Osteoblast (primary cell): ENCODE measurements around the gene DCAF17. TPM values are rescaled to one million over a fixed set of nuclear protein-coding genes. Genes with fewer than 3 reads are reported as not detected.
A peak's percentile ranks its signal among the peaks of the same experiment; 100 is the strongest.
"Not testable (repeated sequence)": the region's sequence is repeated elsewhere in the genome, so short reads cannot be mapped to it uniquely, and the experiment has no call there.

Experiments
- DNase-seq: peaks from one replicate; pipeline ENCODE4 v3.0.0; 2011; ENCODE audit warnings: low spot score, mixed read lengths; ENCODE audit not compliant: insufficient read length; ENCODE audit errors: missing footprints
- H2AFZ ChIP-seq: 2 replicates; pipeline ENCODE4 v1.6.0; 2011; ENCODE audit warnings: mild to moderate bottlenecking, low read length
- H3K27ac ChIP-seq: 2 replicates; pipeline ENCODE4 v1.5.1; 2011; ENCODE audit warnings: mild to moderate bottlenecking, low read depth, low read length, moderate library complexity
- H3K27me3 ChIP-seq: 2 replicates; pipeline ENCODE4 v1.6.0; 2012; ENCODE audit warnings: mild to moderate bottlenecking, control low read depth, inconsistent platforms, low read length, moderate library complexity; ENCODE audit not compliant: insufficient read depth
- H3K36me3 ChIP-seq: 2 replicates; pipeline ENCODE4 v1.5.1; 2011; ENCODE audit warnings: mild to moderate bottlenecking, low read length, control low read depth, moderate library complexity; ENCODE audit not compliant: insufficient read depth
- H3K4me1 ChIP-seq: 2 replicates; pipeline ENCODE4 v1.5.1; 2011; ENCODE audit warnings: mild to moderate bottlenecking, low read length, control low read depth, moderate library complexity; ENCODE audit not compliant: insufficient read depth
- H3K4me2 ChIP-seq: 2 replicates; pipeline ENCODE4 v1.6.0; 2011; ENCODE audit warnings: mild to moderate bottlenecking, low read length; ENCODE audit not compliant: insufficient read depth
- H3K4me3 ChIP-seq: fragments of 200-600 bp; sonication (generic); 3 replicates; pipeline ENCODE4 v1.5.1; 2012; ENCODE audit warnings: mild to moderate bottlenecking, low read length, inconsistent platforms; ENCODE audit not compliant: insufficient read depth
- H3K79me2 ChIP-seq: 2 replicates; pipeline ENCODE4 v1.6.0; 2012; ENCODE audit warnings: mild to moderate bottlenecking, low read length, control low read depth, inconsistent platforms; ENCODE audit not compliant: insufficient read depth
- H3K9me3 ChIP-seq: 2 replicates; pipeline ENCODE4 v1.5.1; 2011; ENCODE audit warnings: low read depth, low read length, control low read depth
- H4K20me1 ChIP-seq: 2 replicates; pipeline ENCODE4 v1.6.0; 2012; ENCODE audit warnings: mild to moderate bottlenecking, low read length, control low read depth; ENCODE audit not compliant: insufficient read depth
- total RNA-seq: library from RNA; depleted of rRNA; stranded (reverse); fragments of >200 nt; gene quantifications from 2 replicates; pipeline ENCODE4 v1.2.3, GENCODE V29; 2012
- TF ChIP-seq, protein P1 (sequence below): IDR thresholded peaks from 2 replicates; pipeline ENCODE4 v1.5.1; 2011; ENCODE audit warnings: mild to moderate bottlenecking, low read depth, low read length, moderate library complexity; ENCODE audit errors: extremely low read depth

Gene DCAF17
- total RNA-seq, 1 donor: 32.6 TPM

DNA sequence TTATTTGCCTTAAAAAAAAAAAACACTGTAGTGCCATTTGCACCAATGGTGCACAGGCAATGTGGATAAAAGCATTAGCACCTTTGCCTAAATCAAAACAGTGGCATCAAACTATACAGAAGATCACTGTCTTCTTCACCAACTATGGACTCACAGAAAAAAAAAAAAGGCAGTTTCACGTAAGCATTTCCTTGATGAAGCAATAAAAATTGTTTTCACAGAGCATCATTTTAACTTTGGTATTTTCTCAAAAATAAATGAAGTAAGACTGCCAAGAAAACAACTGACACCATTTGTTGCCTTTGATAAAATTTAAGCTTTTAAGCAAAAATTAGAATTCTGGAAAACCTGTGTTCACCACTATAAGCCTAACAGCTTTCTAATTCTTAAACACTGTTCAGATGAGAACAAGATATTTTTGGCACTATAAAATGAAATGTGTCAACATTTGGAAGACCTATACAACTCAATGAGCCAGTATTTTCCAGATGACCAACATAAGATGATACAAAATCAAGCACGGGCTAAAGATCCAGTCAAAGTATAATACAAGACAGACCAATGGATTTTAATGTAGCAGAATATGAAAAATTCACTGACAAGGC, 21.4 kb upstream of the DCAF17 start:
- H3K27ac ChIP-seq: peak overlapping the region; percentile 22
- H3K9me3 ChIP-seq: no peaks in the 10 kb centered on the region
- no peaks in the 10 kb centered on the region for H3K36me3 ChIP-seq
- H3K79me2 ChIP-seq: peaks cover 22% of the 10 kb centered on the region
- H4K20me1 ChIP-seq: no peaks in the 10 kb centered on the region
- no peak for DNase-seq
- TF ChIP-seq, protein P1, sequence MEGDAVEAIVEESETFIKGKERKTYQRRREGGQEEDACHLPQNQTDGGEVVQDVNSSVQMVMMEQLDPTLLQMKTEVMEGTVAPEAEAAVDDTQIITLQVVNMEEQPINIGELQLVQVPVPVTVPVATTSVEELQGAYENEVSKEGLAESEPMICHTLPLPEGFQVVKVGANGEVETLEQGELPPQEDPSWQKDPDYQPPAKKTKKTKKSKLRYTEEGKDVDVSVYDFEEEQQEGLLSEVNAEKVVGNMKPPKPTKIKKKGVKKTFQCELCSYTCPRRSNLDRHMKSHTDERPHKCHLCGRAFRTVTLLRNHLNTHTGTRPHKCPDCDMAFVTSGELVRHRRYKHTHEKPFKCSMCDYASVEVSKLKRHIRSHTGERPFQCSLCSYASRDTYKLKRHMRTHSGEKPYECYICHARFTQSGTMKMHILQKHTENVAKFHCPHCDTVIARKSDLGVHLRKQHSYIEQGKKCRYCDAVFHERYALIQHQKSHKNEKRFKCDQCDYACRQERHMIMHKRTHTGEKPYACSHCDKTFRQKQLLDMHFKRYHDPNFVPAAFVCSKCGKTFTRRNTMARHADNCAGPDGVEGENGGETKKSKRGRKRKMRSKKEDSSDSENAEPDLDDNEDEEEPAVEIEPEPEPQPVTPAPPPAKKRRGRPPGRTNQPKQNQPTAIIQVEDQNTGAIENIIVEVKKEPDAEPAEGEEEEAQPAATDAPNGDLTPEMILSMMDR: no peak
- no peaks in the 10 kb centered on the region for H3K27me3 ChIP-seq
- no peak overlapping the region for H3K4me2 ChIP-seq
- no peak overlapping the region for H3K4me3 ChIP-seq
- H3K4me1 ChIP-seq: peaks cover 23% of the 10 kb centered on the region
- H2AFZ ChIP-seq: no peak overlapping the region

DNA sequence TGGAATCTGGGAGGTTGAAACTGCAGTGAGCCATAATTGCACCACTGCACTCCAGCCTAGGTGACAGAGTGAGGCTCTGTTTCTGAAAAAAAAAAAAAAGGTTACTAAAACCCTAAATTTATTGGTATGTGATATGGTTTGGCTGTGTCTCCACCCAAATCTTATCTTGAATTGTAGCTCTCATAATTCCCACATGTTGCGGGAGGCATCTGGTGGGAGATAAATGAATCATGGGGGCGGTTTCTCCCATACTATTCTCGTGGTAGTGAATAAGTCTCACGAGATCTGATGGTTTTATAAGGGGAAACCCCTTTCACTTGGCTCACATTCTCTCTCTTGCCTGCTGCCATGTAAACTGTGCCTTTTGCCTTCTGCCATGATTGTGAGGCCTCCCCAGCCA, 19.4 kb upstream of the DCAF17 start:
- H3K79me2 ChIP-seq: peaks cover 14% of the 10 kb centered on the region

DNA sequence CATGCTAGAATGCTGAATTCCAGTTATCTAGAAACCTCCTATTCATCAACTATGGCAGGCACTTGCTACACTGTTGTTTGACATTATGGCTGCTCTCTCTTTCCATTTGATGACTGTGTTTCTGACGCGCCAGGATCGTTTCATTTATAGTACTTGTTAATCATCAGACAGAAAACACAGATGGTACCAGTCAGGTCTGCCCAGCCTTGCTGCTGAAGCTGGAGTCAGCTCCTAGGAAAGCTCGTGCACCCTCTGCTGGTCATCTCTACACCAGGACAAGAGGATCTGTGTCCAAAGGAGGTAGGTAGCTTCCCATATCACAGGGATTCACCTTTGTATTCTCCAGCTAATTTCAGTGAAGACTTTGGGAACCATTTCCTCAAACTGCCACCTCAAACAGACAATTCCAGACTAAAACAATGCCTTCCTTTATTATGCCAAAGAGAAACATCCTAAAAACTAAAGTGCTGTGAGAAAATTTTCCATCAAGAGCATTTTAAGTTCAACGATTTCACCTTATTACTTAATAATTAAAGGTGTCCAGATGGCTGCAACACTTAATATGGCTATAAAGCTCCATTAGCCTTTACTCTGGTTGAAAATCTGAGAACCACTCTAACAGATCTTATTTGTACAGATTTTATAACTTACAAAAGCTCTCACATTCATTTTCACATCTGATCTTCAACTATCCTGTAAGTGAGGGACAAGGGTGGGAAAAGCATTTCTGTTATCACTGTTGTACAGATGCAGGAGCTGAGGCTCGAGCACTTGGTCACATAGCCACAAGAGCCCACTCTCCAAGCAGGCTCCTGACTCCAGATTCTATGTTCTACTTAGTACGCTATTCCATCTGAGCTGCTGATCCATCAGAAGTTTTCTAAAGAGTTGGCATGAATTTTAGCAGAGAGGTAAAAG, 17.8 kb upstream of the DCAF17 start:
- peaks cover 5% of the 10 kb centered on the region for H3K79me2 ChIP-seq
- peak overlapping the region; percentile 61 for H2AFZ ChIP-seq
- H3K4me1 ChIP-seq: peaks cover 12% of the 10 kb centered on the region
- no peaks in the 10 kb centered on the region for H3K9me3 ChIP-seq
- H3K4me2 ChIP-seq: peak overlapping the region; percentile 65
- no peaks in the 10 kb centered on the region for H4K20me1 ChIP-seq
- TF ChIP-seq, protein P1: peak; percentile 97
- no peaks in the 10 kb centered on the region for H3K27me3 ChIP-seq
- H3K36me3 ChIP-seq: no peaks in the 10 kb centered on the region
- DNase-seq: peak; percentile 95
- H3K27ac ChIP-seq: peak overlapping the region; percentile 60
- no peak overlapping the region for H3K4me3 ChIP-seq

More for the DNA sequence above, 19.4 kb upstream of the DCAF17 start:
- peaks cover 21% of the 10 kb centered on the region for H3K4me1 ChIP-seq
- not testable (repeated sequence) for H2AFZ ChIP-seq, DNase-seq, H3K4me3 ChIP-seq, H3K36me3 ChIP-seq, H3K9me3 ChIP-seq, H3K4me2 ChIP-seq, H3K27me3 ChIP-seq, H3K27ac ChIP-seq, H4K20me1 ChIP-seq

DNA sequence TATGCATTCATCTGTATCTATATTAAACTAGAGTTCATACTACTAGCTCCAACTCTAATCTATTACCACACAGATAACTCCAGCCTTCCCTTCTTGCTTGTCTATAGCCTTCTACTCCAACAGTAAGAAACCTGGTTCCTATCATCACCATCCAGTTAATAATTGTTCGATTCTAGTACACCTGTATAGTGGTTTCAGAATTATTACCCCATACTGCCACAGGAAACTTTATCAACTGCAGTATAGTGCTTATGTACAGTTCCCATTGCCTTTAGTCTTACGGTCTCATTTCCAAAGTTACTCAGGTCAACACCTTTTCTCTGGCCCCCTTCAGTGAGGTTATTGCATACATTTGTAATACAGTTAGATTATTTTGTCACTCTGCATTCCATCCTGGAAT, 14.7 kb upstream of the DCAF17 start:
- H3K4me3 ChIP-seq: no peak overlapping the region
- no peak overlapping the region for H3K27ac ChIP-seq
- no peaks in the 10 kb centered on the region for H4K20me1 ChIP-seq
- no peaks in the 10 kb centered on the region for H3K36me3 ChIP-seq
- TF ChIP-seq, protein P1: no peak
- no peaks in the 10 kb centered on the region for H3K9me3 ChIP-seq
- H2AFZ ChIP-seq: no peak overlapping the region
- no peaks in the 10 kb centered on the region for H3K27me3 ChIP-seq
- no peaks in the 10 kb centered on the region for H3K4me1 ChIP-seq
- DNase-seq: peak; percentile 4
- H3K4me2 ChIP-seq: no peak overlapping the region
- H3K79me2 ChIP-seq: peaks cover 7% of the 10 kb centered on the region
